ENCODE data around the gene SYT14.

SYT14 gene

DNA sequence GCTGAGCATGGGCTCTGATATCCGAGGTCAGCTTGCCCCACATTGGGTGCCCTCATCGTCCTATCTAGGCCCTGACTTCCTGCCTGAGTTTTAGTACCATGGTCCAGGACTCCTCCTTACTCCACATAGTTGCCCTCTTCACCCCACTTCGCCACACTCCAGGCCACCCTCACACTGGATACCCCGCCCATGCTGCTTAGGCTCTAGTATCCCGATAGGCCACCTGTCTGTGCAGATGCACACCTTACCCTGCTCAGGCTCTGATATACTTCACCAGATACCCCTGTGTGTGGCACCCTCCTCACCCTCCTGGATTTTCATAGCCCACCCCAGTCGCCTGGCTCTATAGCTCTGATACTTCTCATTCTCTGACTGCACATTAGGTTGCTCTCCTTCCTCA lies 149.0 kb downstream of the SYT14 start:
- POLR2A ChIA-PET = no interaction called here
- no peak for TF ChIP-seq FOXA1 (IDR thresholded peaks at IDR 0.05)
- TF ChIP-seq, protein P1, sequence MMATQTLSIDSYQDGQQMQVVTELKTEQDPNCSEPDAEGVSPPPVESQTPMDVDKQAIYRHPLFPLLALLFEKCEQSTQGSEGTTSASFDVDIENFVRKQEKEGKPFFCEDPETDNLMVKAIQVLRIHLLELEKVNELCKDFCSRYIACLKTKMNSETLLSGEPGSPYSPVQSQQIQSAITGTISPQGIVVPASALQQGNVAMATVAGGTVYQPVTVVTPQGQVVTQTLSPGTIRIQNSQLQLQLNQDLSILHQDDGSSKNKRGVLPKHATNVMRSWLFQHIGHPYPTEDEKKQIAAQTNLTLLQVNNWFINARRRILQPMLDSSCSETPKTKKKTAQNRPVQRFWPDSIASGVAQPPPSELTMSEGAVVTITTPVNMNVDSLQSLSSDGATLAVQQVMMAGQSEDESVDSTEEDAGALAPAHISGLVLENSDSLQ (IDR thresholded peaks at IDR 0.05) = no peak
- no peak for TF ChIP-seq CTBP1 (IDR thresholded peaks at IDR 0.05; ENCODE audit: borderline replicate concordance)
- TF ChIP-seq LEF1 (IDR thresholded peaks at IDR 0.05; ENCODE audit: borderline replicate concordance) = no peak
- no peak for TF ChIP-seq ARNT (IDR thresholded peaks at IDR 0.05)
- CTCF ChIA-PET = no interaction called here
- DNase-seq (ENCODE audit: extremely low spot score) = no peak

DNA sequence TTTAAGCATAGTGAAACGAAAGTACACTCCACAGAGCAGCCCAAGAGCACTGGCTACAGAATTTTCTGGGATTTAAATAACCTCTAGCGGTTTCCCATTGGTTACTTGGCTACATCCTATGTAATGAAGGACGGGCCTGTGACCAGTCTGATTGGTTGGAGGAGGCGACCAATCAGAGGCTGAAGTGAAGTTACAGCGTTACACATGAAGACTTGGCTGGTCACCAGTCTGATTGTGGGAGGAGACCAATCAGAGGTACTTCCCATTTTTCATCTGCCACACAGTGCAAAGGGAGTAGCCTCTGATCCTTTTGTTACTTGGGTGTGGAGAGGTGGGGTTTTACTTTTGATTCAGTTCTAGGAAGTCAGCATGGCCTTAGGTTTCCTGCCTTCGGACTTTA lies 151.8 kb downstream of the SYT14 start:
- TF ChIP-seq ZNF384 (IDR thresholded peaks at IDR 0.05) (no peak), LEF1 (IDR thresholded peaks at IDR 0.05; ENCODE audit: borderline replicate concordance) (no peak), NFRKB (IDR thresholded peaks at IDR 0.05) (no peak), SUZ12 (IDR thresholded peaks at IDR 0.05) (no peak), FOXA1 (IDR thresholded peaks at IDR 0.05) (no peak), CTBP1 (IDR thresholded peaks at IDR 0.05; ENCODE audit: borderline replicate concordance) (no peak), ARNT (IDR thresholded peaks at IDR 0.05) (no peak), FOXK2 (IDR thresholded peaks at IDR 0.05) (no peak)
- ChIA-PET CTCF (no interaction called here), POLR2A (no interaction called here)
- DNase-seq (ENCODE audit: extremely low spot score) = no peak

DNA sequence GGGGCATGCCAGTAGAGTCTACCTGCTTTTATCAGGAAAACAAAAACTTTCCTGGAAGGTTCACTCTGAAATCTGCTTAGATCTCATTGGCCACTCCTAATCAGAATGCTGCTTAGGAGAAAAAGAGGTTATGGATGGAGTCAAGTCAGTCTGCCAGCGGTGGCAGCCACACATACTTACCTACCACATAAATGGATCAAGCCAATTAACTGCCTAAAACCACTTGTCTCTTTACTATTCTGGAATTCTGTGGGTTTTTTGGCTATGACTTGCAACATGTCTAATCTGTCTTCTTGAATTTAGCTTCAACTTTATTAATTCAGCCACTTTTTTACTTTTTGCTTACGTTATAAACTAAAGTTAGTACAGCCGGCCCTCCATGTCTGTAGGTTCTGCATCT lies 154.3 kb downstream of the SYT14 start:
- POLR2A ChIA-PET = no interaction called here
- no peak for DNase-seq (ENCODE audit: extremely low spot score)
- CTCF ChIA-PET = interaction anchor here (0.6 kb wide), 1 partner anchor 34 kb away, joined by 4 read pairs; no protein-coding TSS in a partner anchor
- TF ChIP-seq FOXK2 (IDR thresholded peaks at IDR 0.05) = no peak
- no peak for TF ChIP-seq SP1 (IDR thresholded peaks at IDR 0.05)
- TF ChIP-seq ARNT (IDR thresholded peaks at IDR 0.05) = no peak
- no peak for TF ChIP-seq HDGF (IDR thresholded peaks at IDR 0.05; ENCODE audit: borderline replicate concordance)
- TF ChIP-seq ZNF384 (IDR thresholded peaks at IDR 0.05) = no peak
- TF ChIP-seq, protein P1 (IDR thresholded peaks at IDR 0.05) = no peak
- no peak for TF ChIP-seq BHLHE40 (IDR thresholded peaks at IDR 0.05; ENCODE audit: borderline replicate concordance)
- TF ChIP-seq CTBP1 (IDR thresholded peaks at IDR 0.05; ENCODE audit: borderline replicate concordance) = no peak
- TF ChIP-seq FOXM1 (IDR thresholded peaks at IDR 0.05; ENCODE audit: borderline replicate concordance) = no peak
- no peak for TF ChIP-seq TARDBP (IDR thresholded peaks at IDR 0.05)
- no peak for TF ChIP-seq NFRKB (IDR thresholded peaks at IDR 0.05)
- TF ChIP-seq SUZ12 (IDR thresholded peaks at IDR 0.05) = no peak
- TF ChIP-seq ELF4 (IDR thresholded peaks at IDR 0.05) = no peak
- no peak for TF ChIP-seq L3MBTL2 (conservative IDR thresholded peaks at IDR 0.05)
- no peak for TF ChIP-seq FOXA1 (IDR thresholded peaks at IDR 0.05)
- no peak for TF ChIP-seq LEF1 (IDR thresholded peaks at IDR 0.05; ENCODE audit: borderline replicate concordance)

DNA sequence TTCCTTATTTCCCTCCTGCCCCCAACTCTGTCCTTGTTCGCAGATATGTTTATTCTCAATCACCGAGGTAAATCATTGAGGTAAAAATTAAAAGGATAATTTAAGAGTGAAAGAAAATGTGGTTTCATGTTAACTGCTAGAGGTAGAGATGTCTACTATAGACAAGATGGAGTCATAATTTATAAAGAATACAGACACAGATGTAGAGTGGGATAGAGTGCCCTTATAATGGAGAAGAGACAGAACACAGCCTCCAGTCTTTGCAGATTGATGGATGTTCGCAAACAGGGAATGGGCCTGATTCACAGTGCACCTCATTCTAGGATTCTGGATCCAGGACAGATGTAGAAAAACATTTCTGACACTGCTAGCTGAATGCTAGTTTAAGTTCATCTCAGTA lies 155.4 kb downstream of the SYT14 start:
- no peak for TF ChIP-seq HDGF (IDR thresholded peaks at IDR 0.05; ENCODE audit: borderline replicate concordance)
- TF ChIP-seq NFRKB (IDR thresholded peaks at IDR 0.05) = no peak
- TF ChIP-seq FOXM1 (IDR thresholded peaks at IDR 0.05; ENCODE audit: borderline replicate concordance) = no peak
- TF ChIP-seq SUZ12 (IDR thresholded peaks at IDR 0.05) = no peak
- TF ChIP-seq FOXK2 (IDR thresholded peaks at IDR 0.05) = no peak
- TF ChIP-seq, protein P1 (IDR thresholded peaks at IDR 0.05) = no peak
- TF ChIP-seq TARDBP (IDR thresholded peaks at IDR 0.05) = no peak
- TF ChIP-seq SP1 (IDR thresholded peaks at IDR 0.05) = no peak
- no peak for TF ChIP-seq ARNT (IDR thresholded peaks at IDR 0.05)
- no peak for TF ChIP-seq BHLHE40 (IDR thresholded peaks at IDR 0.05; ENCODE audit: borderline replicate concordance)
- TF ChIP-seq CTBP1 (IDR thresholded peaks at IDR 0.05; ENCODE audit: borderline replicate concordance) = no peak
- no peak for TF ChIP-seq ELF4 (IDR thresholded peaks at IDR 0.05)
- no peak for TF ChIP-seq L3MBTL2 (conservative IDR thresholded peaks at IDR 0.05)
- no peak for TF ChIP-seq FOXA1 (IDR thresholded peaks at IDR 0.05)
- CTCF ChIA-PET = no interaction called here
- POLR2A ChIA-PET = no interaction called here
- no peak for DNase-seq (ENCODE audit: extremely low spot score)

DNA sequence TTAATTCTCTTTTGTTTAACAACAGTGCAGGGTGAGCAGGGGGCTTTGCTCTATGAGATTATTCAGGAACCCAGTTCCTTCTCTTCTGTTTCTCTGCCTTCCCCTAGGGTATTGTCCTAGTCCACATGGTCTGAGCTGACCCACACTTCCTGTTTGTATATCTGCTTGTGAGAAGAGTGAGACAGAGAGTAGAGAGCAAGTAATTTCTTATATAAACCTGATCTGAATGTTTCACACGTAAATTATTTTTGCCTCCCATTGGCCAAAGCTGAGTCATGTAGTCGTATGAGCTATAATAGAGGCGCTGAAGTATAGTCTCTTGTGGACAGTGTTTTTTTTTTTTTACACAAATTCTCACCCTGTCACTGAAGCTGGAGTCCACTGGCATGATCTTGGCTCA lies 160.3 kb downstream of the SYT14 start:
- CTCF ChIA-PET = no interaction called here
- no peak for TF ChIP-seq NFRKB (IDR thresholded peaks at IDR 0.05)
- no peak for TF ChIP-seq LEF1 (IDR thresholded peaks at IDR 0.05; ENCODE audit: borderline replicate concordance)
- no peak for TF ChIP-seq FOXA1 (IDR thresholded peaks at IDR 0.05)
- no peak for TF ChIP-seq SUZ12 (IDR thresholded peaks at IDR 0.05)
- TF ChIP-seq ELF4 (IDR thresholded peaks at IDR 0.05) = no peak
- no peak for TF ChIP-seq BHLHE40 (IDR thresholded peaks at IDR 0.05; ENCODE audit: borderline replicate concordance)
- no peak for TF ChIP-seq CTBP1 (IDR thresholded peaks at IDR 0.05; ENCODE audit: borderline replicate concordance)
- TF ChIP-seq ARNT (IDR thresholded peaks at IDR 0.05) = no peak
- POLR2A ChIA-PET = no interaction called here
- no peak for DNase-seq (ENCODE audit: extremely low spot score)

DNA sequence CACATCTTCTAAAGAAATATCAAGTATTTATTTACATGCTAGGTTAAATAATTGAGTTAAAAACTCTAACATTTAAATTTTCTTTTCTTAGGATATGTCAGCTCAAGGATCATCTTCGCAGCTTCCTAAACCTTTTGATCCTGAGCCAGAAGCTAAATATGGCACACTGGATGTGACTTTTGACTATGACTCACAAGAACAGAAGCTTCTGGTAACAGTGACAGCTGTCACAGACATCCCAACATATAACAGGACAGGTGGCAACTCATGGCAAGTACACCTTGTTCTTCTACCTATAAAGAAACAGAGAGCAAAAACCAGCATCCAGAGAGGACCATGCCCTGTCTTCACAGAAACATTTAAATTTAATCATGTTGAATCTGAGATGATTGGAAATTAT lies 161.9 kb downstream of the SYT14 start:
- TF ChIP-seq TARDBP (IDR thresholded peaks at IDR 0.05) = no peak
- no peak for TF ChIP-seq ELF4 (IDR thresholded peaks at IDR 0.05)
- TF ChIP-seq FOXA1 (IDR thresholded peaks at IDR 0.05) = no peak
- TF ChIP-seq BHLHE40 (IDR thresholded peaks at IDR 0.05; ENCODE audit: borderline replicate concordance) = no peak
- no peak for TF ChIP-seq NFRKB (IDR thresholded peaks at IDR 0.05)
- TF ChIP-seq FOXK2 (IDR thresholded peaks at IDR 0.05) = no peak
- TF ChIP-seq, protein P1 (IDR thresholded peaks at IDR 0.05) = no peak
- TF ChIP-seq SUZ12 (IDR thresholded peaks at IDR 0.05) = no peak
- TF ChIP-seq ZNF384 (IDR thresholded peaks at IDR 0.05) = no peak
- TF ChIP-seq LEF1 (IDR thresholded peaks at IDR 0.05; ENCODE audit: borderline replicate concordance) = no peak
- no peak for TF ChIP-seq SP1 (IDR thresholded peaks at IDR 0.05)
- TF ChIP-seq ARNT (IDR thresholded peaks at IDR 0.05) = no peak

More for the DNA sequence above, 161.9 kb downstream of the SYT14 start:
- POLR2A ChIA-PET = no interaction called here
- no peak for DNase-seq (ENCODE audit: extremely low spot score)
- CTCF ChIA-PET = no interaction called here

All from HEK293T (cell line).